Stimulated activated CD4-positive, alpha-beta T cell treated with anti-CD3 and anti-CD28 coated beads, Interleukin-2, amount 100 ng/mL, for 48 hours (primary cell): ENCODE data around the gene IGBP1.
"Not testable (repeated sequence)": the region's sequence is repeated elsewhere in the genome, so short reads cannot be mapped to it uniquely, and the experiment has no call there.

Source experiments
- DNase-seq, 2 donors: peaks; one replicate each; pipeline ENCODE4 v3.0.0-alpha.2; 2020

Gene IGBP1

DNA sequence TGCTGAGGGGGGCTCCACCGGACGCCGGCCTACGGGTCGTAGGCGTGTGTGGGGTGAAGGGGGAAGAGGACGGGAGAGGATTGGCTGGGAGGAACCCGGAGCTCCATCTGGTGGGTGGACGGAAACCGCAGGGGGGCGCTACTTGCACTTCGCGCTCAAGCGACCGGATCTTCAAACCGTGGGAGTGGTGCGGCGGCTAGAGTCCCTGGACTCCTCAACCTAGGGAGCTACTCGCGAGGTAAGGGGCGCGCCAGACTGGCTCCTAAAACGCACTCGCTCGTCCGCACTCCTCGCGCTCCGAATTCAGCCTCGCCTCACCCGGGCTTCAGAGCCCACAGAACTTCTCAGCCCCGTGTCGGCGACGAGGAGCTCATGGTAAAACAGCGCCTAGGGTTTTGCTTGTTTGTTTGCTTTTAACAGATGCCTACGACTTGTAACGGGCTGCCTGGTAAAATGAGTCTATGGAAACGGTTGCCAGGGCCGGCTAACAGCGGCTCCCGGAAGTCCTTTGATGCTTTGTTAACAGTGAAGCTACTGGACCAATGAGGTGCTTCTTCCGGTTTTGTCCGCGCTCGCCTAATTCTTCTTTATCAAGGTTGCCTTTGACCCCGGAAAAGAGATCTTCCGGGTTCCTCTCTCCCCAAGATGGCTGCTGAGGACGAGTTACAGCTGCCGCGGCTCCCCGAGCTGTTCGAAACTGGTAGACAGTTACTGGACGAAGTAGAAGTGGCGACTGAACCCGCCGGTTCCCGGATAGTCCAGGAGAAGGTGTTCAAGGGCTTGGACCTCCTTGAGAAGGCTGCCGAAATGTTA is at the start of gene IGBP1:
TSS of gene IGBP1 (plus strand) at position 145 of the 813 bp plus-strand sequence. CDS start at position 646, 501 bp downstream.
- peak; percentile 42 to 55 for DNase-seq

DNA sequence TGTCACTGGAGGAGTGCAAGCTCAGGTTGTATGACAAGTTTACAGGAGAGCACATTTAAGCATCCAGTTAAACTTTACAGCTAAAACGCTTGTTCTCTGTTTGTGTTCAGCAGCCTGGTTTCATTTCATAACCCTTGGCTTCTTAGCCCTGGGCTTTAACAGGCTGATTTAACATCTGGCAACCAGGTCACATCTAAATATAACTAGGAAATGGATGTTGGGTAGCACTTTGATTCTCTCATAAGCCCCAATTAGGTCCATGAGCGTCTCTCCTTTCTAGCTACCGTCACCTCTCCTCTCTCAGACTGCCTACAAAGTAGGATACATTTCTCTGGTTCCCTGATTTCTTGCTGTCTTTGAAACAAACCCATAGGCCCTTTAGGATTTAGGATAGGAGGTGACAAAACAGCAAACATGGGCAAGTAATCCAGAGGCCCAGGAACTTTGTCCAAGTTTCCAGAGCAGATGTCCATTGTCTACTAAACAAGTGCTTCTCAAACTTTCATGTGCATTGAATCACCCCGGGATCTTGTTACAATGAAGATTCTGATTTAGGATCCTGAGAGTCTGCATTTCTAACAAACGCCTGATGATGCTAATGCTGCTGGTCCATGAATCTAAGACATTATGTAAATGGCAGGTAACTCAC is 48.5 kb upstream of the IGBP1 start:
- DNase-seq, result no peak

DNA sequence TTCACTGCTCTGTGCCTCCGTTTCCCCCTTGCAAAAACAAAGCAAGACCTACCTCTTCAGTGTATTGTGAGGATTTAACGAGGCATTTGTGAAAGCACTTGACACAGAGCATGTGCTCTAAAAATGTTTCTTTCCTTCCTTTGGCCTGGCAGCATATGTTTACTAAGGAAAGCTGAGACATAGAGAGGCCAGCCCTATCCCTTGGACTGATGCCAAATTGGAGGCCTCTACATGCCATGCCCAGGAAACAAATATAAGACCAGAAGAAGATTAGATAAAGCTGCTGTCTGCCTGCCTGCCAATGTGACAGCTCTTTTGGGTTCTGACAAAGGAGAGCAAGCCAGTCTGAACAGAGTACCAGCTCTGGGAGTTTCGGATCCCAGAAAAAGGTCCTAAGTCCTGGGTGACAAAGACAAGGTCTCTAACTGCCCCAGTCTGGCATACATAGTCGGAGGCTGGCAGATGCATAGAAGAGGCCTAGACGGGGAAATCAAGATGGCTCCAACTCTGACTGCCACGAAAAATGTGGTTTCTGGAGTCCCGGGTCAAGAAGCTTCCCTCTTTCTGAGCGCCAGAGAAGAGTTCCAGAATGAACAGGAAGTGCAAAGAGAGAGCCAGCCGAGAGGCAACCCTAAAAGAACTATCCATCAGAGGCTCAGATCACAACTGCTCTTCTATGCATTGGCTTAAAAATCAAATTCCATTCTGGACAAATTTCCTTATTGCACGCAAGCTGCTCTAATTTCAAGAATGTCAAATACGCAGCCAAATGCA is 45.2 kb upstream of the IGBP1 start:
- no peak for DNase-seq

DNA sequence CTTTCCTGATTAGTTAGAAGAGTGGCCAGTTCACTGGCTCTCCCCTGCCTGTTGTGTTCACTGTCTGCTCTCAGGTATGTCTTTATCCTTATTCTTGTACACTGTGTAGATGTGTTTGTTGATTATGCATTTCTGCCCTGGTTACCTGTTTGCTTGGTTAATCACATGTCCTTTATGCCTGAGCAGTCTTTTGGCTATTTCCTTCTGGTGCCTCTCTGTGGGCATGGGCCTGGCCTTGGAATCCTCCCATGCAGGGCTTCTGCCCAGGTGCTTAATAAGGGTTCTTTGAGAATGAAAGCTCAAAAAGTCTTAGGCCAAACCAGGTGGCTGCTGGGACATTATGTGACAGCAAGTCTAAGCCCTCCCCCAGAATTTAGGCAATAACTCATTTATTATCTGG is 44.5 kb upstream of the IGBP1 start:
- no peak for DNase-seq

DNA sequence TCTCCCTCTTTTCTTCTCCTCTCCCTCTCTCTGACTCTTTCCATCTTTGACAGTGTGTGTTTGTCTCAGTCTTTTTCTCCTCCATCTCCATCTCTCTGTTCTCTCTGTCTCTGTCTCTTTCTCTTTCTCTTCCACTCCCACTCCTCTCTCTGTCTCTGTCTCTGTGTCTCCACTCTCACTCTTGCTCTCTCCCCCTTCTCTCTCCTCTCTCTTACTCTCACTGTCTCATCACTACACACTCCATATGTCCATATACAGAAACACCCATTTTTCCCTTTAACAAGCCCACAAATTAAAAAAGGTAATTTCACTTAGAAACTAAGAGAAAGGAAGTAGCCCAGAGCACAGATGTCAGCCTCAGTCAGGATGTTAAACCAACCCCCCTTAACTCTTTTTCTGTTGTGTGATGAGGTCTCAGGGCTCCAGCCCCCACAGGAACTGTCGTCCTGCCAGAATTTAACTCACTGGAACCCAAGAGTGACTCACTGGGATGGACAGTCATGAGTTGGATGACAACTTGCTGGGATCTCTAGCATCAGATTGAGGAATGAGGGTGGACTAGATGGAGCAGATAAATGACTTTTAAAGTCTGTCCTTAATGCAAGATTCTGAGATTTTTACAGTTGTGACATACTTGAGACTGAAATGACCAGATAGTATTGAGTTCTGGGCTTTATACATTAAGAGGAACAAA is 43.5 kb upstream of the IGBP1 start:
- no peak for DNase-seq

DNA sequence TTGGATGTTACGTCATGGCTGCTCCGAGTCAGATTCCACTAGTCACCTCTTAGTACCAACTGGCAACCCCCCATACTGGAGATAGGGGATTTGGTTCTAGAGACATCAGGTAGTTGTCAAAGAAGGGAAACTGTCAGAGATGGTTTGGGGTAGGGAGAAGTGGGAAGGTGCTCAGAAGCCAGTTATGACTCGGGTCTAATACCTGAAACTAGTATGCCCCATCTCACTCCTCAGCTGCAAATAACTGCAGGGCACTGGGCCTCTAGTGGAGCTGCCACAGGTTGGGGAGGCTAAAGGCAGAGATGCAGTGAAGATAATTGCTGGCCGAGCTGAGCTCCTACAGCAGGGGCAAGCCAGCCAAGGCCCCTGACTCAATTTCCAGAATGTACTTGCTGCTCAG is 41.0 kb upstream of the IGBP1 start:
- DNase-seq, result no peak

DNA sequence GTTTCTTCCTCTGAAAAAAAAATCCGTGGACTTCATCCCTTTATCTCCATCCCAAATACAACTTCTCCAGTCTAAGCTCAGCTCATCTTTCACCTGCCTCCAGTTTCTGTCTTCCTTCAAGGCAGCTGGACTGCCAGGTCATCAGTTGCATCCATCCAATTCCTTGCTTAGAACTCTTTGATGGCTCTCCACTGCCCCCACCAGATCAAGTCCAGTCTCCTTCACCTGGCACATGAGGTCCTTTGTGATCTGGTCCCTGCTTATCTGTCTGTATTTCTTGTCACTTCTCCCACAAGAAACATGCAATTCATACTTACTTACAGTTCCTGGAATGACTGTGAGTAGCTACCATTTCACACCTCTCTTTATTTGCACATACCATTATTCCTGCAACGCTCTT is 37.2 kb upstream of the IGBP1 start:
- no peak for DNase-seq

DNA sequence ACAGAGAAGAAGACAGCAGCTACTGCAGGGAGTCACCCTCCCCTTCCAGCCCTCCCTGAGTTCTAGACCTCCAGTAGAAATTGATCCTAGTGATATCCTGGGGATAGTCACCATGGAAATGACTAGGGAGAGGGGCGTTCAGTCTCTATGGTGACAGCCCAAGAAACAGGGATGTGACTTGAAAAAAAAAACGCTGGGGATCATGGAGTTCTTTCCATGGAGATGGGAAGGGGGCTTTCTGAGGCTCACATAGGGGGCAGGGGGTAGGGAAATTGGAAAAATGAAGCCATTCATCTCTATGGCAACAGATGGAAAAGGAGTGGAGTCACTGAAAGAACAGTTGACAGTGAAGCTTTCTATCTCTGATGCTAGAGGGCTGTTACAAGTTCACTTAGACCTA is 28.0 kb upstream of the IGBP1 start:
- no peak for DNase-seq

DNA sequence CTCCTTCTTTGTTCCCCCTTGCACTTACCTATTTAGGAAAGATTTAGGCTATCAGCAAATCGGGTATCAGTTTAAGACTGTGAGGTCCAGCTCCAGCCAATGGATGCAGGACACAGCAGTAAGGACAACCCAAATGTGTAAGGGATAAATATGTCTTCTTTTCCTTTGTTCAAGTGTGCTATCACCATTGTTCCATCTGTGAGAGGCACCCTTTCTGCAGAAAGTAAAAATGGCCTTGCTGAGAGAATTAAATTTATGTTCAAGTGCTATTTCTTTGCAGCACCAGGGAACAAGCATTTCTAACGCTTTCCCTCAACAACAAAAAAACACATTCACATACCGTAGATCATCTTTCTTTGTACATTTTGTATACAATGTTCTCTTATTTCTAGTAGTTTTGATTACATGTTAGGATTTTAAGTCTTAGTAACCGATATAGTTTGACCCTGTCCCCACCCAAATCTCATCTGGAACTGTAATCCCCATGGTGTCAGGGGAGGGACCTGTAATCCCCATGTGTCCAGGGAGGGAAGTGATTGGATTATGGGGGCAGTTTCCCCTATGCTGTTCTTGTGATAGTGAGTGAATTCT is 21.7 kb upstream of the IGBP1 start:
- not testable (repeated sequence) for DNase-seq

DNA sequence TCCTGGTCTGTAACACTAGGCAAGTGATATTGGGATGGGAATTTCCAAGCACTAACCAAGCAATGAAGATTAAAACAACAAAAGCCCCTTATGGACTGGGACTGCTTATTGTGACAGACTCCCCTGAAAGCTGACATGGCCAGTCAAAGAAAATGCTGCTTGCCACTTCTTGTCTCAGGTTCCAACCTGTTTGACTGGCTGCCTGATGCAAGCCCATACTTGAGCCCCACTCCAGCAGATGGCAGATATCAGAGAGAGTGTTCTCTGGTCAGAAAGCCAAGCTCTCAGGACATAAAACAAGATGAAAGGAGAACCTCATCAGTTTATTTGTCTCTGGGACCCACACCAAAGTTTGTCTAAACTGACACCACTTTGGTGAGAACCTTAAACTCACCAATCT is 15.5 kb upstream of the IGBP1 start:
- no peak for DNase-seq

DNA sequence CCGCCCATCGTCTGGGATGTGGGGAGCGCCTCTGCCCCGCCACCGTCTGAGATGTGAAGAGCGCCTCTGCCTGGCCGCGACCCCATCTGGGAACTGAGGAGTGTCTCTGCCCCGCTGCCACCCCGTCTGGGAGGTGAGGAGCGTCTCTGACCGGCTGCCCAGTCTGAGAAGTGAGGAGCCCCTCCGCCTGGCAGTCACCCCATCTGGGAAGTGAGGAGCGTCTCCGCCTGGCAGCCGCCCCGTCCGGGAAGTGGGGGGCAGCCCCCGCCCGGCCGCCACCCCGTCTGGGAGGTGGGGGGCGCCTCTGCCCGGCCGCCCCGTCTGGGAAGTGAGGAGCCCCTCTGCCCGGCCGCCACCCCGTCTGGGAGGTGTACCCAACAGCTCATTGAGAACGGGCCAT is 10.2 kb upstream of the IGBP1 start:
- DNase-seq, result not testable (repeated sequence)

DNA sequence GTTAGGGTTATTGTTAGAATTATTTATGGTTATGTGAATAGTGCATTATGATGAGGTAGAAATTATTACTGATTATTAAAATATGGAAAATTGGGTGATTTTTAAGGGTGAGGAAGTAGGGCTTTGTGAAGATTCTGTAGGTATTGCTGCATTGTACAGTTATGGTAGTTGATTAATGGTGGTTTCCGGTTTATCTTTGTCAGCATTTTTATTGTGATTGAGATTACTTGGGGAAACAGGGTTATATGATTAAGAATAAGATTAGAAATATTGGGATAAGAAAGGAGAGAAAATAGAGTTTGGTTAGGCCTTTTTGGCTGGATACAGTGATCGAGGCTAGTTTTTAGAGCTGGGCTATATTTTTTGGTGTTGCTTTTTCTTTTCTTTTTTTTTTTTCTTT is 8.6 kb upstream of the IGBP1 start:
- no peak for DNase-seq

DNA sequence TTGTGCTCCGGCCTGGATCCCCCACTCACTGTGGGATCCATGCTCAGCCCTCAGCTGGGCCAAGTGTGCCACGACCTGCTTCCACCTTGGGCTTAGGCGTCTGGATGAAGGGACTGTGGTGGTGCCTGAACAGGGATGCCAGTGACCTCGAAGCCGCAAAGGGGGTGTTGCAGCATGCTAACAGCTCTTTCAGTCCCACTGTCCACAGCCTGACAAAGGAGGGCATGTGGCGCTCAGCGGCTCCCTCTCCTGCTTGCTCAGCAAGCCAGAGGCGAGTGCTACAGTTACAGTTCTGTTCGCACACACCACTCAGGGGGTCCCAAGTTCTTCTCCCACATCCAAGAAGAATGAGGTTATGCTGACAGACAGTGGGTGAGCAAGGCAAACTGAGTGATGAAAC is 5.2 kb upstream of the IGBP1 start:
- DNase-seq, result no peak

DNA sequence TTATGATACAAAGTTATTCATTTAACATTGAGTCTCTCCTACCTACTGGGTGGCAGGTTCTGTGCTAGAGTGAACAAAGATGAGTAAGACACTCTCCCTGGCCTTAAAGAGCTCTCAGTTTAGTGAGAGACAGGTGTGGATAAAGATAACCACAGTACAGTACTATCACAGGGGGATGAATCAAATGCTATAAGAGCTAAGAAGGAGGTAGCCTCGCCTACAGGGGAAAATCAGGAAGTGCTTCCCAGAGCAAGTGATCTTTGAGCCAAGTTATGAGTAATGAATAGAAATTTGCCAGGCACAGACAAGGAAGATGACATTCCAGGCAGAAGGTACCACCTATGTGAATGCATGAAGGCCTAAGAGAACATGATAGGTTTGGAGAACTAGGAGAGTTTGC is 3.4 kb upstream of the IGBP1 start:
- no peak for DNase-seq

DNA sequence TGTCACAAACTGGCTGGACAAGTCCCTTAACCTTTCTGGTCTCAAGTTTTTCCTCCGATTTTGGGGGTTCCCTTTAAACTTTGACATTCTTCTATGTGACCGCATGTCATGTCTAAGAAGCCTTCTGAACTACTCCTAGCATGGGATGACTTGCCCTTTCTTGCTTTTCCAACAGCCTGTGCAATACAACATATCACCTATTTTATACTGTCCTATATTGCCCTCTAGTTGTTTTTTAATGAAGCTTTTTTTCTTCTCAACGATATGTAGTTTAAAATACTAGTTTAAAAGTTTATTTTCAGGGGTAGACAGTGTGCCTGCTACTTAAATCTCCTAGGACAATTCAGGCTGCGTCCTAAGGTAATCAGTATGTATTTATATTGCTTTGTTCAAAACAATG is 1.0 kb upstream of the IGBP1 start:
- no peak for DNase-seq

DNA sequence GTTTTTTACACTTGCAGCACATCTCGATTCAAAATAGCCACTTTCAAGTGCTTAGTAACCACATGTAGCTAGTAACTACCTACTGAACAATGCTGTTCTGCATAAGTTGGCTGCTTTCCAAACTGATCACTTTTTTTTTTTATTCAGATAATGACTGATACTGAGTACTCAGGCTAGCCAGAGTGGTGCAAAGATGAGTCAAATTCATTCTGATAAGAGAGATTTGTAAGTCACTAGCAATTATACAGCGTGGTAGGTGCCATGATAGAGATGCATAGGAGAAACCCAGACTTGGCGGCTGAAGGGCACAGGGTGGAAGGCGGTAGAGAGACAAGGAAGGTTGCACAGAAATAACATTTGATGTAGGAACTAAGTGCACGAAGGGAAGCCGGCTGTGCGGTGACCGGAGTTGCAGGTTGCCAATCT is 357 bp upstream of the IGBP1 start:
- DNase-seq, result peak in 1 of 2 donors; percentile 13

DNA sequence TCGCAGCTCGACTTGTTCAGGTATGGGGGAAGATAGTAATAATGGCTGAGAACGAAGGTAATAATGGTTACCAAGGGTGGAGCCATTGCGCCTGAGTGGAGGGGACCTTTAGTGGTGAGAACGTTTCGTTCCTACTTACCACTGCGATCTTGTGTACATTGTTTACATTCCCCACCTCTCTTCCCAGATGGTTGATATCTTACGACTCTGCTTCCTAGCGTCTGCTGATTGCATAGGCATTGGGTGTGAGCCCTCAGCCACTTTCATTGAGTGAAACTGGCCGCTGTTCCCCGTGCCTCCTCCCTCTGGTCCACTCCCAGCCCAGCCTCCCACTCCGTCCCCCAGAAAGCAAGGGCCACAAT is 850 bp downstream of the IGBP1 start:
- DNase-seq, result no peak

DNA sequence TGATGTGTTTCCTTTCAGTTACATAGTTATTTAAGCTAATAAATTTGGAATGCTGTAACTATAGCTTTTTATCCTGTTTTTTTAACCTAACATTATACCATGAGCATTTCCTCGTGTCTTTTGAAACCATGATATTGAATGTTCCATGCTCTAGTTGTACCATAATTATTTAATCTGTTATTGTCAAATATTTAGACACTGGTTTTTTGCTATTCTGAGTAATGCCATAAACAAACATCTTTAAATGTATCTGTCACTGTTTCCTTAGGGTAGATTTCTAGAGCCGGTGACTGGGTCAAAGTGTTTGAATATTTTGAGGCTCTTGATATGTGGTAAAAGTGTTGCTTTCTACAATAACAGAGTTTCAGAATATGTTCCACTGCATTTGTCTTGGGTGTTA is 5.4 kb downstream of the IGBP1 start:
- no peak for DNase-seq

DNA sequence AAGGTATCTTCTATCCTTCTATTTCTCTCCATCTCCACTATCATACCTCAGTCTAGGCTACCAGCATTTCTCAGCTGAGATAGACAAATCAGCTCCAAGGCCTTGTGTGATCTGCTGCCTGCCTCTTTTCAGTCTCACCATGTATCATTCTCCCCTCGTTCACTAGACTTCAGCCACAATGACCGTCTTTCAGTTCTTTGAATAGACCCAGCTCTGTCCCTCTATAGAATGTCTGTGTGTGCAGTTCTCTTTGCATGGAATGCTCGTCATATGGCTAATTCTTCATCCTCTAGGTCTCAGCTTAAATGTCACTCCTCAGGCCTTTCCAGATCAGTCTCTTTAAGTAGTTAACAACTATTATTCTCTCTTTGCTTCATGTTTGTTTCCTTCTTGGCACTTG is 6.5 kb downstream of the IGBP1 start:
- no peak for DNase-seq

DNA sequence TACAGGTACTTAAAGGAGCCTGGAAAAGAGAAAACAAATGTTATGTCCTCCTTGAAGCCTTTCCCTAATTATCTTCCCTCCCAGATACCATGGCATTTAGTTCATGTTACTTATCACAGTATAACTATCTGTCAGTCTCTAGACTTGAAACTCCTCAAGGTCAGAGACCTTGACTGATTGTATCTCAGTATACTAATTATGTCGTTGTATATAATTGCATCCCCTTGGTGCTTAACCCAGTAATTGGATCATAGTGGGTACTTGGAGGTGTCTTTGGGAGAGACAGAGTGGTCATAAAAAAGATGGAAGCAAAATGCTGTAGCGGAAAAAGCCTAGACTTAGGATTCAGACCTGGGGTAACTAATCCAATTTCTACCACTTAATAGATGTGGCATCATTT is 8.1 kb downstream of the IGBP1 start:
- no peak for DNase-seq

DNA sequence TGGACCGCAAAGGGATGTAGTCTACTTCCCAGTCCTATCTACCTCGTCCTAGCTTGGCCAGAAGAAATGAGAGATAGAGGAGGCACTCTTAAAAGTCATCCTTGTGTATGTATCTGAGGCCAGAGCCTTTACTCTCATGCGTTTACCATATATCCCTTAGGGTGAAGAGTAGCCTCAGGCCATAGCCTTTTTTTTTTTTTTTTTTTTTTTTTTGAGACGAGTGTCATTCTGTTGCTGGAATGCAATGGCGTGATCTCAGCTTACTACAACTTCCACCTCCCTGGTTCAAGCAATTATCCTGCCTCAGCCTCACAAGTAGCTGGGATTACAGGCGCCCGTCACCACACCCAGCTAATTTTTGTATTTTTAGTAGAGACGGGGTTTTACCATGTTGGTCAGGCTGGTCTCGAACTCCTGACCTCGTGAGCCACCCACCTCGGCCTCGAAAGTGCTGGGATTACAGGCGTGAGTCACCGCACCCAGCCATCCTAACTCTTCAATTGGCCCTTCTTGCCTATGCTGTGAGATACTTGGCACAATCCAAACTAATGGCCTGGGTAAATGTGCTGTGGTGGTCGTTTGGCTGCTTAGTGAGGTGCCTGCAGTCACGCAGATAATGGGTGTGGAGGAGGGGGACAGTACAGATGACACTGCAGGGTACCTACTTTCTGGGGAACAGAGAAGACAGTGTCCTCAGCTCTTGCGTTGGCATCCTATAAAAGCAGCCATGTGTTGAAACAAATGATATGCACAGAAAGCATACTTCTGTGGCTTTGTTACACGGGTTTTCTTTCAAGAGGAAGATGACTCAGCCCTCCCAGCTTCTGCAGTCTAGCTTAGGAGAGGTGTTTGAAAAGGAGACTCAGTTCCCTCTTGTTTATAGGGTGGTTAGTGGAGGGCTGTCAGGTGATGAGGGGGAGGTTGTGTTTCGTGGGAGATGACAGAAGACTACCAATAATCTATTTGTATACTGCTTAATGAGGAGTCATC is 33.6 kb downstream of the IGBP1 start:
- DNase-seq, result no peak
